HG03571 (cell line): ENCODE data around the gene GDPGP1.

Experiments
- ATAC-seq: cut with Tn5 transposase; IDR thresholded peaks from one replicate; pipeline ENCODE4 v1.9.1; 2021; ENCODE audit not compliant: unreplicated experiment

The GDPGP1 gene

GRCh38 chr15:90203922-90204321, 30.1 kb upstream of the GDPGP1 start:
- ATAC-seq = no peak

DNA sequence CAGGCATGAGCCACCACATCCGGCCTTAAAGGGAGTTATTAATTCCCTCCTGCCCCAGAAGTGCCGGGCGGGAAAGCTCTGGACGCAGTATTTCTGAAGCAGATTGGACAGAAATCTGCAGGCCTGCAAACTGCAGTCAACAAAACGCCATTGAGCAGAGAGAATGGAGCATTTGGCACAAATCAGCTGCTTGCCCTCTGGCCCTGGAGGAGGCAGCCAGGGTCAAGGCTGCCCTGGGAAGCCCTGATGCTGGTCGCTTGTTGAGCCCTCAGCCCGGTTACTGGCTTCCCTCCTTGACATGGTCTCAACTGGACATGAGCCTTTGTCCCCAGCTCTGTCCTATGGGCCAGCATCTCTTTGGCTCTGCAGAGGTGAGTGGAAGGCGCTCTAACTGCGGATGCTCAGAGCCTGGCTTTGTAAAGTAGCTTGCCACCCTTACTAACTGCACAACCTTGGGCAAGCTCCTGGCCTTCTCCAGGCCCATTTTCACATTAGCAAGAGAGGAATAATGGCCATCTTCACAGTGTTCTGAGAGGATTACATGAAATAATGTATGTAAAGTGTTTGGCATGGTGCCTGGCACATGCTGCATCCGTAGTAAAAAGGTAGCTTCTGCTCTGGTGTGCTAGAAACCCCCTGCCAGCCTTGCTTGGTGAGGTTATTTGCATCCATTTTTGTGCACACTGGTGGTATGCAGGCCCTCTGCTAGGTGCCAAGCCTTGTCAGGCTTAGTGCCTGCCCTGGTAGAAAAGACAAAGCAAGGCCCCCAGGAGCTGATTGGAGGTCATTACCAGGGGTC, 28.8 kb upstream of the GDPGP1 start:
- no peak for ATAC-seq

GRCh38 chr15:90205886-90206285, 28.1 kb upstream of the GDPGP1 start:
- no peak for ATAC-seq

- no peak for ATAC-seq
Observed at GRCh38 chr15:90207252-90207651, 26.8 kb upstream of the GDPGP1 start.

GRCh38 chr15:90208356-90208755, 25.7 kb upstream of the GDPGP1 start:
- no peak for ATAC-seq

GRCh38 chr15:90209591-90209990, 24.4 kb upstream of the GDPGP1 start:
- ATAC-seq = peak; percentile 54

- no peak for ATAC-seq
Observed at GRCh38 chr15:90210593-90210992, 23.4 kb upstream of the GDPGP1 start.

DNA sequence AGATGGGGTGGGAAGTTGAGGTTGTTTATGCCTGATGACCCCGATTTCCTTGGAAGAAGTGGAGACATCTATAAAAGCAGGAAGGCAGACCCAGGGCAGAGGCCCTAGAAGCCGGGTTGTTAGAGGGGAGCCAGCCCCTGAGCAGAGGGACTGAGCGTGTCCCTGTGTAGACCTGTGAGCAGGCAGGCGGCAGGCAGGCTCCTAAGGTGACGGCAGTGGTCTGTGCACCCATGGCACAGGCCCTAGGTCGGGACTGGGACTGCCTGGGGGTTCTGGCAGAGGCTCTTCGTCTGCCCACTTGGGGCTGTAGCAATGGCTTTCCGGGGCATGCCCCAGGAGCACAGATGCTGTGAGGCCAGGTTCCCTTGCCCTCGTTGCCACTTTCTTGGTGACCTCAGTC, 23.0 kb upstream of the GDPGP1 start:
- no peak for ATAC-seq

GRCh38 chr15:90211440-90212143, 22.4 kb upstream of the GDPGP1 start:
- ATAC-seq = no peak

GRCh38 chr15:90212221-90213098, 21.5 kb upstream of the GDPGP1 start:
- no peak for ATAC-seq

GRCh38 chr15:90213122-90213817, 20.7 kb upstream of the GDPGP1 start:
- ATAC-seq = no peak

DNA sequence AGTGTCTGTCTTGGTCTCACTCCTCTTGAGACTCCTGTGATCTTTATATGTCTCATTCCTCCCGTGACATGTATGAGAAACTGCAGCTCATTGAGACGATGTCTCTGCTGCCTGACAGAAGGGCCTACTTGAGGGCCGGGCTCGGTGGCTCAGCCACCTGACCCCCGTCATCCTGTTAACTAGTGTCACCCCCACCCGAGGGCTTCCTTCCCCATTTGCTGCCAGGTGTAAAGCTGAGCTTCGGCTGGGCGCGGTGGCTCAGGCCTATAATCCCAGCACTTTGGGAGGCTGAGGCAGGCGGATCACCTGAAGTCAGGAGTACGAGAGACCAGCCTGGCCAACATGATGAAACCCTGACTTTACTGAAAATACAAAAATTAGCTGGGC, 20.2 kb upstream of the GDPGP1 start:
- no peak for ATAC-seq

- no peak for ATAC-seq
Observed at GRCh38 chr15:90214553-90215196, 19.3 kb upstream of the GDPGP1 start.

DNA sequence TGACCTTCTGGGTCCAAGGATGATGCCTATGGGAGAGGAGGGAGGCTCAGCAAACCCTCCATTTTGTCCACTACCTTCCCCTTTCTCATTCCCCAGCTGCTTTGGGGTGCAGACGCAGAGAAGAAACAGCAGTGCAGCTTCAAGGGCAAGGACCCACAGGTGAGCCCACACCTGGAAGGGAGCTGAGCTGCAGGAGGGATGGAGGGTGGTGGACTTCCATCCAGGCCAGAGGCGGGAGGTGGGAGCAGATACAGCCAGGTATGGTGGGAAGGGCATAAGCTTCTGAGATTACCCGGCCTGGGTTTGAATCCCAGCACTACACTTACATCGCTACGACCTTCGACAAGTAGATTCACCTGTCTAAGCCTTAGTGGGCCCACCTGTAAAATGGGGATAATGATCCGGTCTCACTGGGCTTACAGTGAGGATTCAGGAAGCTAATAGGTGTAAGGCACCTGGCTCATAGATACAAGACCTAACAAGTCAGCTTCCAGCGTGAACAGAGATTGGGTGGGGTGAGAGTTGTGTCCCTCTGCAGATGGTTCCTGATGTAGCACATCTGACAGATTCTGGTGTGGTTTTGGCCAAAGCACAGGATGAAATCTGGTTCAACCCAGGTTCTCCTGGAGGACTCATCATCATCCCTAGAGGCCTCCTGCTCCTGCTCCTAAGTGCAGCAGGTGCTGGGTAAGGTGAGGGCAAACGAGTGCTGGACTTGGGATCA, 16.2 kb upstream of the GDPGP1 start:
- no peak for ATAC-seq

DNA sequence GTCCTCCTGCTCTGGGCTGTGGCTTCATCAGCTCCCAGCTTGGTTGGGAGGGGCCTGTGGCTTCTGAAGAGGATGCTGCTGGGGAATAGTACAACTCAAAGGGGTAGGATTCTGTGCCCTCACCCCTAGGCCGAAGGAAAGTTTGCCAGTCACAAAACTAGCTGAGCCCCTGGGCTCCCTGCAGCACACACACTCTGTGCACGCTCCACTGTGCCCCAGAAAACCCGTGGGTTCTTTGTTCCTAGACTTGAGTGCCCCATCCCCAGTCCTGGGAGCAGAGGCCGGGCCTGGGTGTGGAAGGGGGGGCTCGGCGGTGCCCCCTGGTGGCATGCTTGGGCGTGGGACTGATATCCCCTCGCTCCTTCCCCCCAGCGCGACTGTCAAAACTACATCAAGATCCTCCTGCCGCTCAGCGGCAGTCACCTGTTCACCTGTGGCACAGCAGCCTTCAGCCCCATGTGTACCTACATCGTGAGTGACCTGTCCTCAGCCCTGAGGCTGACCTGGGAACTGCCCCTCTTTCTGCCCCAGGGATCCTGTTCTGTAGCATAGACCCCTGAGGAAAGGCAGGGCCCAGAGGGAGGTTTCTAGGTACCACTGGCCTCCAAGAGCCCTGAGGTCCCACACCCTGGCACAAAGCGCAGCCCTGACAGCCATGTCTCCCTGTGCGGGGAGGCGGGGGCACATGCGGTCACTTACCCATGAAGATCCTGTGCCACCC, 14.4 kb upstream of the GDPGP1 start:
- no peak for ATAC-seq

DNA sequence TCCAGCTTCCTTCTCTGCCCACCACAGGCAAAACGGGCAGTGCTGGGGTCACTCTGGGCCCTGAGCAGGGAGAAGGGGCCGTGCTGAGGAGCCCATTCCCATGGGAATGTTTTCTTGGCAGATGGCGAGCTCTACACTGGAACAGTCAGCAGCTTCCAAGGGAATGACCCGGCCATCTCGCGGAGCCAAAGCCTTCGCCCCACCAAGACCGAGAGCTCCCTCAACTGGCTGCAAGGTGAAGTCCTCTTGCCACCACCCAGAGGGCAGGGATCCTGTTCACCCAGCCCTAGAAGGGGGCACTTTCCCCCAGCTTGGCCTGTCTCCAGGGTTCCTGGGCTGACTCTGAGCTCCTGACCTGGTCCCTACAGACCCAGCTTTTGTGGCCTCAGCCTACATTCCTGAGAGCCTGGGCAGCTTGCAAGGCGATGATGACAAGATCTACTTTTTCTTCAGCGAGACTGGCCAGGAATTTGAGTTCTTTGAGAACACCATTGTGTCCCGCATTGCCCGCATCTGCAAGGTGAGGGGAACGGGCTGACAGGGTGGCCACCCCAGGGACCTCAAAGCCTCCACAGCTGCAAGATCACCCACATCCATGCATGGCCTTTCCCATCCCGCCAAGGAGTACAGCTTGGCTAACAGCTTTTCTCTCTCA, 12.6 kb upstream of the GDPGP1 start:
- ATAC-seq = no peak

DNA sequence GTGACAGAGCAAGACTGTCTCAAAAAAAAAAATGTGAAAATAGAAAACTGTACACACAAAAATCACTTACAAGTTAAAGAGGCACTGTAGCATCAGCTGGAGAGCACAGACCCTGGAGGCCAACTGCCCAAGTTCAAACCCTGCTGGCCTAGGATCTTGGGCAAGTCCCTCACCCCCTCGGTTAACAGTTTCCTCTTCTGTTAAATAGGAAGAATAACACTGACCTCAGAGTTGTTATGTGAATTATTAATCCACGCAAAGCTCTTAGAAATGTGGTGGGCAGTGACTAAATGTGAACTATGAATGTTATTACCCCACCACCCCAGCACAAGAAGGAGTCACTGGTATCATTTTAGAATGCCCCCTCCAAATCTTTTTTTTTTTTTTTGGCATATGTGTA, 11.5 kb upstream of the GDPGP1 start:
- no peak for ATAC-seq

DNA sequence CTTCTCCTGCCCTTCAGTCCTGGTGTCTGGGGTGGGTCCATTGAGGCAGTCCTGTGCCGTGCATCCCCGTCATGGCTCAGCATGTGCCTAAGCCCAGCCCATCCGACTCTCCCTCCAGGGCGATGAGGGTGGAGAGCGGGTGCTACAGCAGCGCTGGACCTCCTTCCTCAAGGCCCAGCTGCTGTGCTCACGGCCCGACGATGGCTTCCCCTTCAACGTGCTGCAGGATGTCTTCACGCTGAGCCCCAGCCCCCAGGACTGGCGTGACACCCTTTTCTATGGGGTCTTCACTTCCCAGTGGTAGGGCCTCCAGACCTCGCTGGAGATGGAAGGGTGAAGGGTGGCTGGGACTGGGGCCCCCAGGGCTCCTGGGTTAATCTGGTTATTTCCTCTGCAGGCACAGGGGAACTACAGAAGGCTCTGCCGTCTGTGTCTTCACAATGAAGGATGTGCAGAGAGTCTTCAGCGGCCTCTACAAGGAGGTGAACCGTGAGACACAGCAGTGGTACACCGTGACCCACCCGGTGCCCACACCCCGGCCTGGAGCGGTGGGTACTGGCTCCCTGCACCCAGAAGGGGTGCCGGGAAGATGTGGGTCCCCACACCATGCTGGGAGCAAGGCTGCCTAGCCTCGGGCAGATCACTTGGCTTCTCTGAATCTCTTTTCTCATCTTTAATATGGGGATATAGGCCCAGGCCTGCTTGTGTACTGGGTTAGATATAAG, 10.4 kb upstream of the GDPGP1 start:
- ATAC-seq = no peak
